Hepatocyte (in vitro differentiated cells): ENCODE measurements around the gene NSL1.

ENCODE experiments used
- EZH2phosphoT487 ChIP-seq: fragments of 200-600 bp; sonication (generic); IDR thresholded peaks from one replicate; pipeline ENCODE4 v1.6.1; 2018; ENCODE audit warnings: antibody characterized with exemption, mild to moderate bottlenecking, low read depth, moderate library complexity; ENCODE audit not compliant: unreplicated experiment, severe bottlenecking
- TF ChIP-seq, protein P1 (sequence below): fragments of 200-600 bp; sonication (generic); IDR thresholded peaks from 2 replicates; pipeline ENCODE4 v1.5.1; 2016; ENCODE audit warnings: antibody characterized with exemption, mild to moderate bottlenecking; ENCODE audit not compliant: poor library complexity

GRCh38 chr1:212696721-212697331 is 94.8 kb downstream of the NSL1 start:
- TF ChIP-seq, protein P1, sequence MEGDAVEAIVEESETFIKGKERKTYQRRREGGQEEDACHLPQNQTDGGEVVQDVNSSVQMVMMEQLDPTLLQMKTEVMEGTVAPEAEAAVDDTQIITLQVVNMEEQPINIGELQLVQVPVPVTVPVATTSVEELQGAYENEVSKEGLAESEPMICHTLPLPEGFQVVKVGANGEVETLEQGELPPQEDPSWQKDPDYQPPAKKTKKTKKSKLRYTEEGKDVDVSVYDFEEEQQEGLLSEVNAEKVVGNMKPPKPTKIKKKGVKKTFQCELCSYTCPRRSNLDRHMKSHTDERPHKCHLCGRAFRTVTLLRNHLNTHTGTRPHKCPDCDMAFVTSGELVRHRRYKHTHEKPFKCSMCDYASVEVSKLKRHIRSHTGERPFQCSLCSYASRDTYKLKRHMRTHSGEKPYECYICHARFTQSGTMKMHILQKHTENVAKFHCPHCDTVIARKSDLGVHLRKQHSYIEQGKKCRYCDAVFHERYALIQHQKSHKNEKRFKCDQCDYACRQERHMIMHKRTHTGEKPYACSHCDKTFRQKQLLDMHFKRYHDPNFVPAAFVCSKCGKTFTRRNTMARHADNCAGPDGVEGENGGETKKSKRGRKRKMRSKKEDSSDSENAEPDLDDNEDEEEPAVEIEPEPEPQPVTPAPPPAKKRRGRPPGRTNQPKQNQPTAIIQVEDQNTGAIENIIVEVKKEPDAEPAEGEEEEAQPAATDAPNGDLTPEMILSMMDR = no peak
- no peak for TF ChIP-seq EZH2phosphoT487
